Mesenchymal stem cell (in vitro differentiated cells and primary cell): ENCODE measurements around the gene SLC25A36.

ENCODE experiments used
- DNase-seq: peaks from one replicate; pipeline ENCODE4 v3.0.0-alpha.2; 2013
- H2AFZ ChIP-seq: one replicate; pipeline ENCODE4 v1.6.1; 2013; ENCODE audit warnings: low read depth, mild to moderate bottlenecking, control low read depth, inconsistent platforms, low read length, moderate library complexity
- H2AK5ac ChIP-seq: 2 replicates; pipeline ENCODE4 v1.6.1; 2013; ENCODE audit warnings: low read length, moderate library complexity, mild to moderate bottlenecking, inconsistent platforms; ENCODE audit not compliant: severe bottlenecking
- H2BK120ac ChIP-seq: one replicate; pipeline ENCODE4 v1.6.1; 2013; ENCODE audit warnings: low read depth, mild to moderate bottlenecking, inconsistent platforms, low read length, moderate library complexity
- H2BK12ac ChIP-seq, 2 experiments: one replicate each; pipeline ENCODE4 v1.6.1; 2013; ENCODE audit warnings: inconsistent platforms in 2 of 2, low read length in 2 of 2, mild to moderate bottlenecking in 2 of 2, moderate library complexity in 2 of 2, control low read depth in 1 of 2
- H2BK15ac ChIP-seq: one replicate; pipeline ENCODE4 v1.6.1; 2013; ENCODE audit warnings: mild to moderate bottlenecking, low read depth, inconsistent platforms; ENCODE audit not compliant: poor library complexity, severe bottlenecking
- H2BK5ac ChIP-seq: 2 replicates; pipeline ENCODE4 v1.6.1; 2013; ENCODE audit warnings: low read depth, mild to moderate bottlenecking, low read length, control low read depth, inconsistent platforms; ENCODE audit not compliant: poor library complexity, severe bottlenecking
- H3K14ac ChIP-seq, 2 experiments: one replicate each; pipeline ENCODE4 v1.6.1; 2013; ENCODE audit warnings: inconsistent platforms in 2 of 2, low read length in 2 of 2, control low read depth in 1 of 2, mild to moderate bottlenecking in 1 of 2, moderate library complexity in 1 of 2
- H3K18ac ChIP-seq, 2 experiments: one replicate each; pipeline ENCODE4 v1.6.1; 2013; ENCODE audit warnings: inconsistent platforms in 2 of 2, low read length in 2 of 2, control low read depth in 1 of 2, low read depth in 1 of 2, mild to moderate bottlenecking in 1 of 2
- H3K23ac ChIP-seq, 2 experiments: one replicate each; pipeline ENCODE4 v1.6.1; 2013; ENCODE audit warnings: inconsistent platforms in 2 of 2, low read length in 2 of 2, mild to moderate bottlenecking in 2 of 2, moderate library complexity in 2 of 2, control low read depth in 1 of 2
- H3K27ac ChIP-seq: 2 replicates; pipeline ENCODE4 v1.5.1; 2013; ENCODE audit warnings: mild to moderate bottlenecking, moderate library complexity, low read length, control low read depth, inconsistent platforms; ENCODE audit not compliant: poor library complexity, severe bottlenecking
- H3K27me3 ChIP-seq, 2 experiments: 2 replicates each; pipeline versions ENCODE4 v1.6.1 to v1.7.0; 2013; ENCODE audit warnings: low read length in 2 of 2, mild to moderate bottlenecking in 2 of 2, moderate library complexity in 2 of 2, control low read depth in 1 of 2, inconsistent platforms in 1 of 2; ENCODE audit not compliant: control insufficient read depth in 1 of 2, insufficient read depth in 1 of 2
- H3K36me3 ChIP-seq, 2 experiments: 2 replicates each; pipeline versions ENCODE4 v1.6.1 to v1.7.0; 2013; ENCODE audit warnings: low read length in 2 of 2, control low read depth in 1 of 2, inconsistent platforms in 1 of 2, low read depth in 1 of 2, mild to moderate bottlenecking in 1 of 2; ENCODE audit not compliant: insufficient read depth in 2 of 2, control insufficient read depth in 1 of 2
- H3K4ac ChIP-seq, 2 experiments: one replicate each; pipeline ENCODE4 v1.6.1; 2013; ENCODE audit warnings: inconsistent platforms in 2 of 2, low read length in 2 of 2, mild to moderate bottlenecking in 2 of 2, moderate library complexity in 2 of 2, control low read depth in 1 of 2, low read depth in 1 of 2
- H3K4me1 ChIP-seq: 2 replicates; pipeline ENCODE4 v1.6.1; 2013; ENCODE audit warnings: low read depth, low read length, control low read depth; ENCODE audit not compliant: control insufficient read depth, insufficient read depth
- H3K4me2 ChIP-seq: 2 replicates; pipeline ENCODE4 v1.6.1; 2013; ENCODE audit warnings: low read length, mild to moderate bottlenecking, inconsistent platforms; ENCODE audit not compliant: poor library complexity, severe bottlenecking
- H3K4me3 ChIP-seq, 2 experiments: 2 replicates each; pipeline versions ENCODE4 v1.5.1 to v1.7.0; 2013; ENCODE audit warnings: low read length in 2 of 2, mild to moderate bottlenecking in 2 of 2, control low read depth in 1 of 2, low read depth in 1 of 2; ENCODE audit not compliant: insufficient read depth in 1 of 2
- H3K79me1 ChIP-seq: replicated peaks from 2 replicates; pipeline ENCODE4 v1.6.1; 2013; ENCODE audit warnings: mild to moderate bottlenecking, control low read depth, low read length, inconsistent platforms; ENCODE audit not compliant: poor library complexity, severe bottlenecking
- H3K9ac ChIP-seq: 2 replicates; pipeline ENCODE4 v1.7.0; 2013; ENCODE audit warnings: mild to moderate bottlenecking, low read length, moderate library complexity
- H3K9me3 ChIP-seq: 2 replicates; pipeline ENCODE4 v1.7.0; 2013; ENCODE audit warnings: mild to moderate bottlenecking, low read length; ENCODE audit not compliant: control insufficient read depth
- H4K8ac ChIP-seq: one replicate; pipeline ENCODE4 v1.6.1; 2013; ENCODE audit warnings: inconsistent platforms, mild to moderate bottlenecking, low read length, moderate library complexity
- H4K91ac ChIP-seq: one replicate; pipeline ENCODE4 v1.6.1; 2013; ENCODE audit warnings: mild to moderate bottlenecking, low read length, inconsistent platforms
- WGBS: methylation state at CpG from one replicate; pipeline ENCODE4 v1.1.7; 2013; ENCODE audit warnings: mixed read lengths; 5-methylcytosine and 5-hydroxymethylcytosine counted together

The SLC25A36 gene

DNA sequence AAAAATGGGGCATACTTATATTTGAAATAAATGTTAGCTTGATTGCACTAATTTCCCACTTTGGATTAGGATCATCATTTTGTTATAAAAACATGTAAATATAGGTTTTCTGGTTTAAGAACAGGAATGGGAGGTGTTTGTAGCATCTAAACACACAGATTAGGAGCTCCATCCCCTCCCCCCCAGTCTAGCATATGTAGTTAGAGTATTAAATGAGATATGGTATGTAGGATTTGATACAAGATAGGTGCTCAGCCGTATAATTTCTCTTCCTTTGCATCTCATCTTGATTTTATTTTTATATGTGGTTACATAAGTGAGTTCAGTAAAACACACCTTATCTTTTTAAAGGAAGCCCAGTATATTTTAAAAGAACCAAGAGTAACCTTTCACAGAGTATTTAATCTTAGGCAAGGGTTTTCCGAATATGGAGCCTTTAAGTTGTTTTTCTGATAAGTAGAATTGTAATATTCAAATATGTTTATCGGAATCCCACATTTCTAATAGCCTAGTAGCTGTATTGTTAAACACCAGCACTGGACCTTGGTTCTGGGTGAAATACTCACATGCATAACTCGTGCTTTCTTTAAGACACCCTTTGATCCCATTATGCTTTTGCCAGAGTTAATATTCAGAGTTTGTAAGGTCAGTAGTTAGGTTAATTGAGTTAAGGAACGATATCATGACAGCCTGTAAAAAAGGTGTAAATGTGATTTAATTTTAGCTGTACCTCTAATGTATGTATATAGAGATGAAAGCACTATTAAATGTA is 2.3 kb downstream of the SLC25A36 start:
- Histone ChIP-seq H4K91ac (no peak overlapping the region), H3K4me1 (no peaks in the 10 kb centered on the region), H3K4ac (no peak overlapping the region), H2BK12ac (no peak overlapping the region), H3K18ac (no peak overlapping the region), H2BK15ac (no peak overlapping the region), H3K36me3 (no peaks in the 10 kb centered on the region), H3K4me2 (peak overlapping the region; percentile 29), H3K14ac (no peak overlapping the region), H4K8ac (no peak overlapping the region), H2AK5ac (no peak overlapping the region), H2BK5ac (no peak overlapping the region), H3K9ac (peak overlapping the region; percentile 98), H3K9me3 (no peaks in the 10 kb centered on the region), H2BK120ac (no peak overlapping the region), H3K23ac (no peak overlapping the region), H3K4me3 (peak overlapping the region in 1 of 2 experiments; percentile 94), H2AFZ (no peak overlapping the region), H3K27me3 (no peaks in the 10 kb centered on the region), H3K79me1 (peaks cover 3% of the 10 kb centered on the region), H3K27ac (no peak overlapping the region)
- 88% methylated on average over 2 of the region's 5 CpGs for WGBS
- no peak for DNase-seq

DNA sequence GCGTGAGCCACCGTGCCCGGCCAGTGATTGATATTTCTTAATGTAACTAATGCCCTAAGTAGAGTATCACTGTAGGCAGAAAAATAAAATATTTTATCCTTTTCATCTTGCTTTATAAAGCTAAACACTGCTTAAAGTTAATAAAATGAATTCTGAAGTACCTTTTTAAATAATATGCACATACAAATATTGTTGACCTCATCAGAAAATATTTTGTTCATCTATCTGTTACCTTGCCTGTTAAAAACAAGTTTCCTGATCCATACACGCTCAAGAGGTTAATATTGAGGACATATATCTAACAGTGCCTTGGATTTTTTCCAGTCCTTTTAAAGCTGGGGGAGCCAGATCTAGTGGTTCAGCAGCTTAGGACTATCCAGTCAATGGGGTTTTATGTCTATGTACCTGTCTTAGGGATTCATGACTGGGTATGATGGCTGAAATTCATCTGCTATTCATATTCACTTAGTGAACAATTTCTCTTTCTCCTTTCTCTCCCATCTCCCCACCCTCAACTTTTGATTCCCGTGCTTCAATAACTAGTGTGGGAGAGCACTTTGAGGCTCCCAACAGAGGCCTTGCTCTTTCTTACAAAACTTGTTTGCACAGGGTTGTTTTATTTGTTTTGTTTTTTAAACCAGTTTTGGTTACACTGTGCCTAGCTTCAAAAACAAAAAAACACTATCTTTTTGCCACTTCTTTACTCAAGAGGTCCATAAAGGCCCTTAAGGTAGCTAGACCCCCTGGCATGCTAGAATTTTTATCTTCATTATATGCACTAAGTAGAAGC is 7.0 kb downstream of the SLC25A36 start:
- Histone ChIP-seq H3K4me1 (peaks cover 9% of the 10 kb centered on the region), H3K4me3 (no peak overlapping the region), H3K18ac (no peak overlapping the region), H3K9me3 (no peaks in the 10 kb centered on the region), H2BK5ac (no peak overlapping the region), H2BK15ac (no peak overlapping the region), H2BK120ac (no peak overlapping the region), H3K36me3 (no peaks in the 10 kb centered on the region), H3K27me3 (no peaks in the 10 kb centered on the region), H3K9ac (no peak overlapping the region), H4K91ac (no peak overlapping the region), H3K14ac (no peak overlapping the region), H3K4me2 (no peak overlapping the region), H2BK12ac (no peak overlapping the region), H2AFZ (no peak overlapping the region), H3K27ac (no peak overlapping the region), H2AK5ac (peak overlapping the region; percentile 83), H3K79me1 (peaks cover 7% of the 10 kb centered on the region), H3K4ac (no peak overlapping the region), H3K23ac (no peak overlapping the region), H4K8ac (no peak overlapping the region)
- WGBS = 100% methylated on average over 1 of the region's 5 CpGs
- no peak for DNase-seq

- Histone ChIP-seq H2BK12ac (no peak overlapping the region), H3K23ac (no peak overlapping the region)
- no CpG with 5 or more reads among the region's 1 CpG for WGBS
These were observed 8.5 kb downstream of the SLC25A36 start for GRCh38 chr3:140950144-140950543.

GRCh38 chr3:140950863-140951262 is 9.2 kb downstream of the SLC25A36 start:
- Histone ChIP-seq H2AFZ (no peak overlapping the region), H3K4me2 (no peak overlapping the region), H3K9ac (no peak overlapping the region), H3K9me3 (no peaks in the 10 kb centered on the region), H3K23ac (no peak overlapping the region), H2BK15ac (no peak overlapping the region), H2BK12ac (no peak overlapping the region), H3K4me1 (peaks cover 10% of the 10 kb centered on the region), H3K79me1 (peaks cover 10% of the 10 kb centered on the region), H3K4ac (no peak overlapping the region), H3K27ac (no peak overlapping the region), H2AK5ac (no peak overlapping the region), H4K91ac (no peak overlapping the region), H3K18ac (no peak overlapping the region), H3K27me3 (no peaks in the 10 kb centered on the region), H3K14ac (no peak overlapping the region), H2BK120ac (no peak overlapping the region), H3K36me3 (no peaks in the 10 kb centered on the region), H3K4me3 (no peak overlapping the region), H2BK5ac (no peak overlapping the region), H4K8ac (no peak overlapping the region)
- 60% methylated on average over 1 of the region's 2 CpGs for WGBS
- no peak for DNase-seq

More at GRCh38 chr3:140950144-140950543, 8.5 kb downstream of the SLC25A36 start:
- H2BK5ac ChIP-seq = no peak overlapping the region
- no peak overlapping the region for H3K9ac ChIP-seq
- H3K27me3 ChIP-seq = no peaks in the 10 kb centered on the region
- H2BK15ac ChIP-seq = no peak overlapping the region
- no peaks in the 10 kb centered on the region for H3K36me3 ChIP-seq
- DNase-seq = no peak
- peaks cover 10% of the 10 kb centered on the region for H3K4me1 ChIP-seq
- H3K27ac ChIP-seq = no peak overlapping the region
- no peaks in the 10 kb centered on the region for H3K9me3 ChIP-seq
- no peak overlapping the region for H2AFZ ChIP-seq
- no peak overlapping the region for H4K8ac ChIP-seq
- H3K14ac ChIP-seq = no peak overlapping the region
- no peak overlapping the region for H2BK120ac ChIP-seq
- H4K91ac ChIP-seq = no peak overlapping the region
- H2AK5ac ChIP-seq = no peak overlapping the region
- H3K79me1 ChIP-seq = peaks cover 7% of the 10 kb centered on the region
- no peak overlapping the region for H3K4me2 ChIP-seq
- H3K4ac ChIP-seq = no peak overlapping the region
- H3K18ac ChIP-seq = no peak overlapping the region
- H3K4me3 ChIP-seq = no peak overlapping the region
